ENCODE measurements around the gene WBP1.

- TF ChIP-seq EZH2 (IDR thresholded peaks at IDR 0.05; ENCODE audit: borderline replicate concordance, control insufficient read depth, low read depth, low read length) (no peak), BCL3 (IDR thresholded peaks at IDR 0.05; ENCODE audit: borderline replicate concordance, insufficient read depth, low read depth, low read length, poor library complexity, severe bottlenecking) (peak; percentile 60), GABPA (IDR thresholded peaks at IDR 0.05; ENCODE audit: low read depth) (no peak), ZBTB40 (IDR thresholded peaks at IDR 0.05; ENCODE audit: borderline replicate concordance) (no peak)
- TF ChIP-seq, protein P1, sequence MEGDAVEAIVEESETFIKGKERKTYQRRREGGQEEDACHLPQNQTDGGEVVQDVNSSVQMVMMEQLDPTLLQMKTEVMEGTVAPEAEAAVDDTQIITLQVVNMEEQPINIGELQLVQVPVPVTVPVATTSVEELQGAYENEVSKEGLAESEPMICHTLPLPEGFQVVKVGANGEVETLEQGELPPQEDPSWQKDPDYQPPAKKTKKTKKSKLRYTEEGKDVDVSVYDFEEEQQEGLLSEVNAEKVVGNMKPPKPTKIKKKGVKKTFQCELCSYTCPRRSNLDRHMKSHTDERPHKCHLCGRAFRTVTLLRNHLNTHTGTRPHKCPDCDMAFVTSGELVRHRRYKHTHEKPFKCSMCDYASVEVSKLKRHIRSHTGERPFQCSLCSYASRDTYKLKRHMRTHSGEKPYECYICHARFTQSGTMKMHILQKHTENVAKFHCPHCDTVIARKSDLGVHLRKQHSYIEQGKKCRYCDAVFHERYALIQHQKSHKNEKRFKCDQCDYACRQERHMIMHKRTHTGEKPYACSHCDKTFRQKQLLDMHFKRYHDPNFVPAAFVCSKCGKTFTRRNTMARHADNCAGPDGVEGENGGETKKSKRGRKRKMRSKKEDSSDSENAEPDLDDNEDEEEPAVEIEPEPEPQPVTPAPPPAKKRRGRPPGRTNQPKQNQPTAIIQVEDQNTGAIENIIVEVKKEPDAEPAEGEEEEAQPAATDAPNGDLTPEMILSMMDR (IDR thresholded peaks at IDR 0.05 in 2 of 3, conservative IDR thresholded peaks at IDR 0.05 in 1 of 3; ENCODE audit: control insufficient read depth in 2 of 3, extremely low read depth in 1 of 3, insufficient read depth in 1 of 3, low read depth in 3 of 3, low read length in 3 of 3) = no peak
These were observed 38.9 kb downstream of the WBP1 start for GRCh38 chr2:74496997-74497776.
